ENCODE results near the gene TAP2.

DNA sequence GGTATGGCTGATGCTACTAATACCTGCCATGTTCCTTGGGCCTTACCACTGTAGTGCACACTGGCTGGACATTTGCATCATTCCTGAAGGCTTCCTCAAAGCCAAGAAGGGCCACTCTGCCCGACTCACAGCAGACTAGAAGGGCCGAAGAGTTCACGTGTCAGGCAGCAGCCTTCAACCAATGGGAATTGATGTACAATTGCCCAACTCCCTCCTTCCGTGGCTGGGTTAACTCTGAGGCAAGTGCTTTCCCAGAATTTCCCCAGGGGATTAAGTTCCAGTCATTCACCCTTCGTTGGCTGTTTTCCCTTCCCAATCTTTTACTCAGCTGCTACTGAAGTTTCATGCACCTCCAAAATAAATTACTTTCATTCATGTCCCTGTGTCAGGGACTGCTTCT lies 45.2 kb upstream of the TAP2 start:
- TF ChIP-seq, protein P1, sequence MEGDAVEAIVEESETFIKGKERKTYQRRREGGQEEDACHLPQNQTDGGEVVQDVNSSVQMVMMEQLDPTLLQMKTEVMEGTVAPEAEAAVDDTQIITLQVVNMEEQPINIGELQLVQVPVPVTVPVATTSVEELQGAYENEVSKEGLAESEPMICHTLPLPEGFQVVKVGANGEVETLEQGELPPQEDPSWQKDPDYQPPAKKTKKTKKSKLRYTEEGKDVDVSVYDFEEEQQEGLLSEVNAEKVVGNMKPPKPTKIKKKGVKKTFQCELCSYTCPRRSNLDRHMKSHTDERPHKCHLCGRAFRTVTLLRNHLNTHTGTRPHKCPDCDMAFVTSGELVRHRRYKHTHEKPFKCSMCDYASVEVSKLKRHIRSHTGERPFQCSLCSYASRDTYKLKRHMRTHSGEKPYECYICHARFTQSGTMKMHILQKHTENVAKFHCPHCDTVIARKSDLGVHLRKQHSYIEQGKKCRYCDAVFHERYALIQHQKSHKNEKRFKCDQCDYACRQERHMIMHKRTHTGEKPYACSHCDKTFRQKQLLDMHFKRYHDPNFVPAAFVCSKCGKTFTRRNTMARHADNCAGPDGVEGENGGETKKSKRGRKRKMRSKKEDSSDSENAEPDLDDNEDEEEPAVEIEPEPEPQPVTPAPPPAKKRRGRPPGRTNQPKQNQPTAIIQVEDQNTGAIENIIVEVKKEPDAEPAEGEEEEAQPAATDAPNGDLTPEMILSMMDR (IDR thresholded peaks at IDR 0.05): no peak
- TF ChIP-seq POLR2A (IDR thresholded peaks at IDR 0.05): no peak

Measured in lower leg skin (tissue), 3 donors.